Measurements from ENCODE around the gene CSNK1D. TPM values are rescaled to one million over a fixed set of nuclear protein-coding genes. Genes with fewer than 3 reads are reported as not detected.
A peak's percentile ranks its signal among the peaks of the same experiment; 100 is the strongest.
"Not testable (repeated sequence)": the region's sequence is repeated elsewhere in the genome, so short reads cannot be mapped to it uniquely, and the experiment has no call there.

The CSNK1D gene
- total RNA-seq, 2 experiments from 2014 or later, result 110 to 115 TPM

DNA sequence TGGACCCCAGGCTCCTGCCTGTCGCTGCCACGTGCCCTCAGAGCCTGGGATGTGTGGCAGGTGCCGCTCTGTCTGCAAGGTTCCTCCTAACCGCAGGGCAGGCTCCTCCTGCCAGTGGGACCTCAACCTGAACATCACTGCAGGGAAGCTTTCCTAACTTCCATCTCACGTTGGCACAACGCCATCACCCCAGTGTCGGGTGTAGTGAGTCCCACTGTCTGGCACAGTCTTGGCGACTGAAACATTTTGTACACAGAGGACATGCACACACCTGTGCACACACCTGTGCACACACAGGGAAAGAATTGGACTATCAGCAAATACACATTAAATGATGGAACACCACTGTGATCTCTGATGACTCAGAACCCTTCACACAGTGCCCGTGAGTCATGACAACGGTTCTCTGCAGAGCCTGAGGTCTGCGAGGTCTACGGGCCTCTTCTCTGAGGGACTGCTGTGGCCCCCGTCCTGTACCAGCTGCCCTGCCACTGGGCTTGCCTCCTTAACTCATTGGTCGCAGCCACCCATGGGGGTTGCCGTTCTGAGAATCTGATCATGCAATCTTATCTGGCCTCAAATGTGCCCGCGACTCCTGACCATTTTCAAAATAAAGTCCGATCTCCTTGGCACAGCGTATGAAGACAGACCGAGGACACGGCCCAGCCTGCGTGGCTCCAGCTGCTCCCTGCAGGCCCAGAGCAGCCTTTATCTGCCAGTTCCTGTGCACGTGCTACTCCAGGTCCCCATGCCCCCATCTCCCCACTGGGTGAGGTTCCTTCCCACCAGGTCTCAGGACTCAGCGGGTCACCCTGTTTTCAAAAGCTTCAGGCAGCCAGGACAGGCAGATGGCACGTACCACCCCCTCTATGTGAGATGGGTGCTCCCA is 68.4 kb downstream of the CSNK1D start:
- H3K4me1 Mint-ChIP-seq, result peaks cover 50% of the 10 kb centered on the region
- no peak overlapping the region for H3K4me3 Mint-ChIP-seq
- peaks cover 7% of the 10 kb centered on the region for H3K36me3 Mint-ChIP-seq
- peak; percentile 62 for DNase-seq
- H3K27ac Mint-ChIP-seq, result peak overlapping the region; percentile 92
- H3K27me3 Mint-ChIP-seq, result no peaks in the 10 kb centered on the region
- H3K9me3 Mint-ChIP-seq, result no peaks in the 10 kb centered on the region

DNA sequence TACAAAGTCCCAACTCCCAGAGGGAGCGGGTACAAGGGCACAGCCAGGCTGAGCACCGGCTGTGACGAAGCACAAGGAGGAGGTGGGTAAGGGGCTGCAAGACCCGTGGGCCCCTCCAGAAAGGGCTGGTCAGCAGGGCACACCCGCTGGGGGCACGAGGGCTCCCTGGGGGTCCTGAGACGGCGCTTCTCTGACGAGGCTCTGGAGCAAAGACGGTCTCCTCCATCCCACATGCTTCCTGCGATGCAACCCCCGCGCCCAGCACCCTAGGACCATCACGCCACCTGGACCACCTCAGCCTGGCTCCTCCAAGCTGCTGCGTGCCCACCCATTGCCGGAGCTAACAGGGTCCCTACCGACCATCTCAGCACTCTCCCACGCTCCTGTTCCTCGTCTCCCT is 69.6 kb downstream of the CSNK1D start:
- Mint-ChIP-seq H3K4me3 (no peak overlapping the region), H3K4me1 (peaks cover 58% of the 10 kb centered on the region), H3K27ac (no peak overlapping the region), H3K36me3 (peaks cover 11% of the 10 kb centered on the region), H3K27me3 (no peaks in the 10 kb centered on the region), H3K9me3 (no peaks in the 10 kb centered on the region)
- no peak for DNase-seq

DNA sequence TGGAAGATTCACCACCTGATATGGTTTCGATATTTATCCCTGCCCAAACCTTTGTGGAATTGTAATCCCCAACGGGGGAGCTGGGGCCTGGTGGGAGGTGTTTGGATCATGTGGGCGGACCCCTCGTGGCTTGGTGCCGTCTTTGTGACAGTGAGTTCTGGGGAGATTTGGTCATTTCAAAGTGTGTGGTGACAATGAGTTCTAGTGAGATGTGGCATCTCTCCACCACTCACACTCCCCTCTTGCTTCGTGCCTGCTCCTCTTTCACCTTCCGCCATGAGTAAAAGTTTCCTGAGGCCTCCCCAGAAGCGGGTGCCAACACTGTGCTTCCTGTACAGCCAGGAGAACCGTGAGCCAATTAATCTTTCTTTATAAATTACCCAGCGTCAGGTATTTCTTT is 70.5 kb downstream of the CSNK1D start:
- Mint-ChIP-seq H3K27ac (peak overlapping the region; percentile 46), H3K4me1 (peaks cover 64% of the 10 kb centered on the region)
- peak; percentile 47 for DNase-seq

DNA sequence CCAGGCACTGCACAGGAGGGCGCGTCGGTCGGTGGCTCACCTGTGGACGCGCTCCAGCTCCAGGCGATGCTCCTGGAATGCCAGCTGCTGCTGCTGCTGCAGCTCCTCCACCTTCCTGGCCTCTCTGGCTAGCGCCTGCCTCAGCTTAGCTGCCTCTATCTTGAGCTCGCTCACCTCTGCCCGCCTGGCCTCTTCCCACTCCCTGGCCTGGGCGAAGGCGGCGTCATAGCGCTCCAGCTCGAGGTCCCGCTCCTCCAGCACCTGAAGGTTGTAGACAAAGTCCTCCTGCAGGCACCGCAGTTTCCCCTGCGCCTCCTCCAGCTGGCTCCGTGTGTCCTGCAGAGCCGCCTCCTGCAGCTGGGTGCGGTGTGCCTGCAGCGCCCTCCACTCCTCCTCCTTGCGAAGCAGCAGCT is 72.0 kb downstream of the CSNK1D start:
- Mint-ChIP-seq H3K36me3 (peaks cover 19% of the 10 kb centered on the region), H3K27ac (peak overlapping the region; percentile 28), H3K4me1 (peaks cover 63% of the 10 kb centered on the region), H3K27me3 (no peaks in the 10 kb centered on the region), H3K4me3 (no peak overlapping the region), H3K9me3 (no peaks in the 10 kb centered on the region)
- peak; percentile 21 for DNase-seq

More for the DNA sequence above, 70.5 kb downstream of the CSNK1D start:
- no peak overlapping the region for H3K4me3 Mint-ChIP-seq
- H3K36me3 Mint-ChIP-seq, result peaks cover 16% of the 10 kb centered on the region
- no peaks in the 10 kb centered on the region for H3K9me3 Mint-ChIP-seq
- H3K27me3 Mint-ChIP-seq, result no peaks in the 10 kb centered on the region

DNA sequence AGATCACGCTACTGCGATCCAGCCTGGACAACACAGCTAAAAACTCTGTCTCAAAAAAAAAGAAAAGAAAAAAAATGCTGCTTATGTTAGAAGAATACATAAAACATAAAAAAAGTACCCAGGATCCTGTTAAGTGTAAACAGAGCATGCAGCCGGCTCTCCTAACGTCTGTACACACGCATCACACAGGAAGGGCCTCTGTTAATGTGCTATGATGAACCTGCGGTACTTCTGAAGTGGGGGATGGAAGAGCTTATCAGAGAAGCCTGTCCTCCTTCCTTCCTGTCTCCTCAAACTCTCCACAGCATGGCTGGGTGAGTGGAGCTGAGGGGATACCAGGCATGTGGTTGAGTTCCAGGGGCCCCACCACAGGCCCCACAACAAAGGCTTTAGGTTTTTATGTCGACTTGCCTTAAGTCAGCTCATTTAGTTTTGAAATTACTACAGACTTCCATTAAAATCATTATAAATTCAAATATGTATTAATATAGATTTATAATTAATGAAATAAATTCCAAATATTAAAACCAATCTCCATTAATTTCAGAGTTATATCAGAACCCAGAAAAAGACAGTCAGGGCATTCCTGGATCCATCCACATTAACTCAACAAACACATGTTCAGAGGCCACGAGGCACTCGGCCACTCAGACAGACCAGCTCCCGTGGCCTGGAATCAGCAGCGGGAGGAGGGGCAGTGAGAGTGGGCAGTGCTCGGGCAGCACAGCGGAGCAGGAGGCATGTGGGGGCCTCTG is 72.6 kb downstream of the CSNK1D start:
- Mint-ChIP-seq H3K27me3 (no peaks in the 10 kb centered on the region), H3K9me3 (no peaks in the 10 kb centered on the region), H3K4me3 (peak overlapping the region; percentile 60), H3K4me1 (peaks cover 57% of the 10 kb centered on the region), H3K36me3 (peaks cover 23% of the 10 kb centered on the region), H3K27ac (peak overlapping the region; percentile 80)
- peak; percentile 77 for DNase-seq

DNA sequence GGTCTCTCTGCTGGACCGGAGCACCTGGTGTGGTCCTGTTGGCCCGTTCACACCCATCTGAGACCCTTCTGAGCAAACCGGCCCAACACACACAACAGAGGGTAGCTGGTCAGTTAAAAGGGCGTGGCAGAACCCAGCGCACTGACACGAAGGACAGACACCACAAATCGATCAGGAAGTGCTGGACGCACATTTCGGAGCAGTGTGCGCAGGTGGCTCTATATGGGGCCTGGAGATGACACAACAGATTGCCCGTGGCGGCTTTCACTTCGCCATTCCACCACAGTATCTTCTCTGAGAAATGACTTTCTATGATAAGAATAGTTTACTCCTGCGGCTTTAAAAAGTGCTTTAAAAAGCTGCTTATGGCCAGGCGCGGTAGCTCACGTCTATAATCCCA is 73.4 kb downstream of the CSNK1D start:
- Mint-ChIP-seq H3K27me3 (no peaks in the 10 kb centered on the region), H3K9me3 (no peaks in the 10 kb centered on the region), H3K4me1 (peaks cover 51% of the 10 kb centered on the region), H3K4me3 (peak overlapping the region; percentile 60), H3K27ac (peak overlapping the region; percentile 80), H3K36me3 (peaks cover 23% of the 10 kb centered on the region)
- DNase-seq, result no peak

DNA sequence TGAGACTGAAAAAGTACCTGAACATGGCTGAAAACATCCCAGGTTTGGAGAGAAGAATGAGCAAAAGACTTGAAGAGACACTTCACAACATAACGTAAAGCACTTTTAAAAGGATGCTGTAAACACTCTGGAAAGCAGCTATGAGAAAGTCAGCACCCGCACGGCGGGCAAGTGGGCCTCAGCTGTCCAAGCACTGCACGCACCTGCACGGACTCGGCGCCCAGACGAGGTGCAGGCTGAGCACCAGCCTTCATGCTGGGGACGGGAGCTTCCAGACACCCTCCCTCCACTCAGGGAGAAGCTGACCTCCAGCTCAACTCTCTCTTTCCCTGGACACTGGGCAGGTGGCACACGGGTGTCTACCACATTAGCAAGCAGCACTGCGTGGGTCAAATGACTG is 74.0 kb downstream of the CSNK1D start:
- DNase-seq, result no peak
- H3K27me3 Mint-ChIP-seq, result no peaks in the 10 kb centered on the region
- H3K4me3 Mint-ChIP-seq, result no peak overlapping the region
- H3K4me1 Mint-ChIP-seq, result peaks cover 46% of the 10 kb centered on the region
- H3K9me3 Mint-ChIP-seq, result no peaks in the 10 kb centered on the region
- peaks cover 23% of the 10 kb centered on the region for H3K36me3 Mint-ChIP-seq
- H3K27ac Mint-ChIP-seq, result no peak overlapping the region

DNA sequence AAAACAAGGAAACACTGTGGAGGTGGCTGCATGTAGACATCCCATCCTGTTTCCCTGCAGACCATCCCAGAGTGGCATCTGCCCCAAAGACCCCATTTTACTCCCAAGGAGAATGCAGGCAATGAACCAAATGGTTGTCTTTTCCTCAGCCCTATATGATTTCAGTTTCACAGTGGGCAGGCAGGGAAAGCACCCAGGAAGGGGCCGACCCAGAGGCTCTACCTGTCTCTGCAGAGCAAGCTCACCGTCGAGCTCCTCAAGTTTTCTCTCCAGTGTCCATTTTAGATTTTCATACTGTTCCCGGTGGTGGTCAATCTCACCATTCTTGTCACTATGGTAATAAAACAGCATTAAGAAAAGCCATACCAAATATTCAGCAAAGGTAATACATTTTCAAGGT is 75.4 kb downstream of the CSNK1D start:
- Mint-ChIP-seq H3K27ac (no peak overlapping the region), H3K9me3 (no peaks in the 10 kb centered on the region), H3K36me3 (peaks cover 33% of the 10 kb centered on the region), H3K4me1 (peaks cover 37% of the 10 kb centered on the region), H3K27me3 (no peaks in the 10 kb centered on the region), H3K4me3 (no peak overlapping the region)
- DNase-seq, result no peak

DNA sequence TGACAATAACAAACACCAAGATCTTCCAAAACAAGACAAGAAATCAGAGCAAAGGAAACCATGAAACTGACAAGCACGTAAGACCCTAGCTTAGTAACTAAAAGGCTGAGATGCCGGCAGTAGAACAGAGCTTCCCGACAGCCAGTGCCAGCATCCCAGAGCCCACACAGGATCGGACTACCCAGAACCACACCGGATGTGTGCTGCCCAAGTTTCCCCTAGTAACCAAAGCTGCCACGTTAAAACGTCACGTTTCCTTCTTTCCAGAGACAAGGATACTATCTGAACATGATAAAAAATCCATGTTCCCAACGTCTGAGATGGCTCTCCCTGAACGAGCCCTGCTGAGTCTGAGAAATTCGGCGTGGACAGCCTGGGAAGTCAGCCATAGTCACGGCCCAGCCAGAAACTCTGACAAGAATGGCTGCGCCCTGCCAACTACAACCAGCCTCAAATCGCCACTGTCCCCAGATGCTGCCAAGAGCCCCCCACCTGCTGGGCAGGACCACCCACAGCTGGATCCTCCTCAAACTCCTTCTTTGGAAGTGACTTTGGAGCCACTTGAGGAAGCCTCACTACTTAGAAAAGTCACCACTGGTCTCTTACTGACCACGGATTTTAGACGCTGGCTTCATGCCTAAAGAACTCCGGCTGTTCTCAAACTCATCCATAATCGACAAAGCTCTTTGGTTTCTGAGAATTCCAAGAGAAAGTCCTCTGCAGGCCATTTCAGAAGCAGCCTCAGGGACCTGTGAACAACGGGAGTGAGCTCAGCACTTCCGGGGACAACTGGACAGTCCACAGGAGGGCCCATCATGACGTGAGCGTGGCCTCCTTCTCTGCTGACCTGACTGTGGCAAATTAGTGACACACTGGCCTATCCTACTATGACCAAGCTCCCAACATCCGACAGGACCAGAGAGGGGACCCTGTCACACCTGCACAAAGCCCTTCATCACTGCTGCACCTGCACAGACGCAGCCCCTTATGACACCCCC is 77.5 kb downstream of the CSNK1D start:
- Mint-ChIP-seq H3K27me3 (no peaks in the 10 kb centered on the region), H3K4me3 (no peak overlapping the region), H3K4me1 (peaks cover 26% of the 10 kb centered on the region), H3K36me3 (peaks cover 35% of the 10 kb centered on the region), H3K9me3 (no peaks in the 10 kb centered on the region), H3K27ac (no peak overlapping the region)
- DNase-seq, result no peak

DNA sequence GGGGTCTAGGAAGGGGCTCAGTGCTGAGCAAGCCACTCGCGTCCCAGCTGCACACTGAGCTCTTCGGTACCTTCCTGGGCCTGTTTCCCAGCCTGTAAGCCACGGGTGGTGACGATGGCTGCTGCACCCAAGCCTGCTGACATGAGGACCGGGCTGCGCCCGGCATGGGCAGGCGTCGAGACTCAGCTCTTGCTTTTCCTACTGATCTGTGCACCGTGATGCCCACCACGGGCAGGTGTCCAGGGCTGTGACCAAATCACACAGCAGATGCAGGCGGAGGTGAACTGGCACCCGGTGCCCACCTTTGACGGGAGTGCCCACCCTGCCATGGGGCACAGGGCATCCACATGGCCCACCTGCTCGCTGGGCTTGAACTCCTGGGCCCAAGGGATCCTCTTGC is 78.7 kb downstream of the CSNK1D start:
- Mint-ChIP-seq H3K36me3 (peaks cover 34% of the 10 kb centered on the region), H3K27me3 (no peaks in the 10 kb centered on the region)

DNA sequence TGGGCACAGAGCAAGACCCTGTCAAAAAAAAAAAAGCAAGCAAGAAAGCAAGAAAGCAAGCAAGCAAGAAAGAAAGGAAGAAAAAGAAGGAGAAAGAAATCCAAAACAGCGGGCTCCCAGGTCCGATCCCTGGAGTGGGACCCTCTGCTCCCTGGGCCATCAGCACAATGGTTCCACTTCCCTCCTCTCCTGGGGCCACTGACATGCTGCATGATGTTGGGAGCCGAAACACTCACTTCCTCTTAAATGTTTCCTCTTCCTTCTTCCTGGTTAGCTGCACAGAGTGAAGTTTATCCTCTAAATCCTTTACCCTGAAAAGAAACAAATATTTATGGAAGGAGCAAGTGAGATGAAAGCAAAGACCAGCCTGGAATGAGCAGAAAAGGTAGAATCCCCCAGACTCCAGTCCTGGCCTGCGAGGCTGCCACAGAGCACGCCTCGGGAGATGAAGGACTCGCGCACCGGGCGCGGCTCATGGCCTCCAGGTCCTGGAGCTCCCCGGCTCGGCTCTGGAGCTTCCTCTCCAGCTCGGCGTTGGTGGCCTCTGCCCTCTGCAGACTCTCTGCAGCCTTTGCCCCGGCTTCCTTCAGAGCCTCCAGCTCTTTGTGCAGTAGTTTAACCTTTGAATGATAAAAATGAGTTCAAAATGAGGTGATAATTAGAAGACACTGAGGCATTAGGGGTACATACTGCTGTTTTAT is 79.8 kb downstream of the CSNK1D start:
- Mint-ChIP-seq H3K4me1 (peaks cover 8% of the 10 kb centered on the region), H3K36me3 (peaks cover 29% of the 10 kb centered on the region), H3K4me3 (no peak overlapping the region)

More for the DNA sequence above, 78.7 kb downstream of the CSNK1D start:
- peaks cover 14% of the 10 kb centered on the region for H3K4me1 Mint-ChIP-seq
- no peak for DNase-seq
- H3K27ac Mint-ChIP-seq, result no peak overlapping the region
- no peak overlapping the region for H3K4me3 Mint-ChIP-seq
- no peaks in the 10 kb centered on the region for H3K9me3 Mint-ChIP-seq

DNA sequence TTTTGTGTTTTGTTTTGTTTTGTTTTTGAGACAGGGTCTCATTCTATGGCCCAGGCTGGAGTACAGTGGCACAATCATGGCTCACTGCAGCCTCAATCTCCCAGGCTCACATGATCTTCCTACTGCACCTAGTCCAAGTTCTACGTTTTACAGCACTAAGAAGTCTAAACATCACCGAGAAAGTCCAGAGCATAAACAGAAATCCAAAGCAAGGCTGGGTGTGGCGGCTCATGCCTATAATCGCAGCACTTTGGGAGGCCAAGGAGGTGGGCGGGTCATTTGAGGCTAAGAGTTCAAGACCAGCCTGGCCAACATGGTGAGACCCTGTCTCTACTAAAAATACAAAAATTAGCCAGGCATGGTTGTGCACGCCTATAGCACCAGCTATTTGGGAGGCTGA is 80.5 kb downstream of the CSNK1D start:
- H3K27ac Mint-ChIP-seq, H3K27me3 Mint-ChIP-seq, H3K9me3 Mint-ChIP-seq, DNase-seq, H3K4me3 Mint-ChIP-seq, H3K4me1 Mint-ChIP-seq: not testable (repeated sequence)
- H3K36me3 Mint-ChIP-seq, result peaks cover 25% of the 10 kb centered on the region

More for the DNA sequence above, 79.8 kb downstream of the CSNK1D start:
- H3K27ac Mint-ChIP-seq, result no peak overlapping the region
- H3K27me3 Mint-ChIP-seq, result no peaks in the 10 kb centered on the region
- DNase-seq, result no peak
- H3K9me3 Mint-ChIP-seq, result no peaks in the 10 kb centered on the region

Data from activated naive CD8-positive, alpha-beta T cell treated with anti-CD3 and anti-CD28 coated beads for 36 hours (primary cell).